GM21360 (cell line): Measurements from ENCODE around the gene CALCOCO2.
A peak's percentile ranks its signal among the peaks of the same experiment; 100 is the strongest.
"Not testable (repeated sequence)": the region's sequence is repeated elsewhere in the genome, so short reads cannot be mapped to it uniquely, and the experiment has no call there.

Experiments
- ATAC-seq: cut with Tn5 transposase; IDR thresholded peaks from one replicate; pipeline ENCODE4 v1.9.1; 2021; ENCODE audit warnings: mild to moderate bottlenecking, moderate library complexity; ENCODE audit not compliant: unreplicated experiment

CALCOCO2 gene

DNA sequence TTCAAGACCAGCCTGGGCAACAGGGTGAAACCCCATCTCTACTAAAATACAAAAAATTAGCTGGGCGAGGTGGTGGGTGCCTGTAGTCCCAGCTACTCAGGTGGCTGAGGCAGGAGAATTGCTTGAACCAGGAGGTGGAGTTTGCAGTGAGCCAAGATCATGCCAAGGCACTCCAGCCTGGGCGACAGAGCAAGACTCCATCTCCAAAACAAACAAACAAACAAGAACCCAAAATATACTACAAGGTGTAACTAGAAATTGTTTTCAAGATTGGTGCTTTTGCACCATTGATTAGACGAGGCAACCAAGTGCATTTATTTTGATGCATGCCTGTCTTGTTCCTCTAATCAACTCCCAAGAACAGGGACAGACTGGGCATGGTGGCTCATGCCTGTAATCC lies 41.6 kb downstream of the CALCOCO2 start:
- ATAC-seq: not testable (repeated sequence)

DNA sequence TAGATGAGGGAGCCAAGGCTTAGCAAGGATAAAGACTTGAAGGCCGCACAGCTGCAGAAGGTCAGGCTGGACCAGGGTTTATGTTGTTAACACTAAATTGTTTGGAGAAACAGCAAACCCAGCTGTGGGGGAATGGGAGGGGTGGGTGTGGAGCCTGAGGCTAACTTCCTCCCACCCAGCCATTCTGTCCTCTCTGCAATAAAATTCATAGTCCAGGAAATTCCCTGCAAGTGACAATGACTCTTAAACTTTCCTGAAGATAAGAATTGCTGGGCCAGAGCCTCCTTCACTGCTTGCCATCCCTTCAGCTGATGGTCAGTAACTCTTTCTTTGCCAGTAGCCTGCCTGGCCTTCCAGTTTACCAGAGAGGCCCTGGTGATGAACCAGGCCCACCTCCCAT lies 42.4 kb downstream of the CALCOCO2 start:
- no peak for ATAC-seq

DNA sequence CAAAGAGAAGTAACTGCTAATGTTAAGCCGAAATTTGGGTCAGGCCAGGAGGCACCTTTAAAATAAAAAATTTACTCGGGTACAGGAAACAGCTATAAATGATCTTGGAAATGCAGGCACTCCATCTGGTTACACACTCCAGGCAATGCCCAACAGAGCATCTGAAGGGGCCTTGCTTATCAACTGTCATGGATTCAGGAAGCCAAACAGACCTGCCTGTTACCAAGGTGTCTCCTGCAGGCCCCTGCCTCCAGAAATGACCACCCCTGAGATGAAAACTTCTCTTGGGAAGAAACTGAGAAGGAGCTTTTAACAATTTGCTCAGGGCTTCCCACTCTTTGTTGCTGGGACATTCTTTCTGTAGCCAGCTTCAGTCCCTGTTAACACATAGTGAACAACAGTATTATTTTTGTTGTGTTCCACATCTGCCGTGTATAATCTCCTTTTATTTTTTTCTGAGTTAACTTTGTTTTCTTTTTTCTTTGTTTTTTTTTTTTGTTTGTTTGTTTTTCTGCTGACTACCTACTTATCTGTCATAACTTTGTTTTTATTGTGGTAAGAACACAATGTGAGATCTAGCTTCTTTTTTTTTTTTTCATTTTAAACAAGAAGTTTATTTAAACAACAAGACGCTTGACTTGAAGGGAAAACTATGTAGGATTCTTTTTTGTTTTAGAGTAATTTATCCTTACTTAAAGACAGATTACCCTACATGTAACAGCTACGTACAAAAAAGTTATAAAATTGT lies 43.0 kb downstream of the CALCOCO2 start:
- ATAC-seq: no peak

- ATAC-seq: no peak
Observed at GRCh38 chr17:48878920-48879898, 48.4 kb downstream of the CALCOCO2 start.

DNA sequence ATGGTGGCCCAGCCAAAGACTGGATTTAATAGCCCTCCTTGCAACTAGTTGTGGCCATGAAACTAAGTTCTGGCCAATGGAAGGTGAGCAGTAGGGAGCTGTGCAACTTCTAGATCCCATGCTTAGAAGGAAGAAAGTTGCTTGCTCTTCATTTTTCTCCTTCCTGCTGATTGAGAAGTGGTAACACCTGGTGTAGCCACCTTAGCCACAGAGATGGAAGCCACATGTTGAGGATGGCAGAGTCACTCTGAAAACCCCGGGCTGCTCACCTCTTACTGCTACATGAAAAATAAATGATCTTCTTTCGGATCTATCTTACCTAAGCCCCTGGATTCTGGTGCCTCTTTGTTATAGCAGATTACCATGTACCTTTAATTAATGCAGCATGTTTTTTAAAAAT lies 51.4 kb downstream of the CALCOCO2 start:
- ATAC-seq: no peak

DNA sequence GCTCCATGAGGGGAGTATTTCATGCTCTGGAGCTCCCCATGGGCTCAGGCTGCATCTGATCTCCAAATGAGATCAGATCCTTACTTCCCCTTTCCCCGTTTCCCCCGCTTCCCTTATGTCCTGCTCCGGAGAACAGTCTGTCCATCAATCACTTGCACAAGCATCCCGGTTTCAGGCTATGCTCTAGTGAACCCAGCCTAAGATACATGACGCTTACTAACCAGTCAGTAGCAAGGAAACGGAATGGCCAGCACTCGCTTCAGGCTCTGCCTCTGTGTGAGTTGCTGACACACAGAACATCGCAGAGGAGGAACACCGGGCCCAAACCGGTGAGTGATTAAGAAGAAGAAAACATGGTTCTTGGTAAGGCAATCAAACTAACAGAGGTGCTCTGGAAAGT lies 52.3 kb downstream of the CALCOCO2 start:
- no peak for ATAC-seq

GRCh38 chr17:48890086-48890485 lies 59.3 kb downstream of the CALCOCO2 start:
- no peak for ATAC-seq

GRCh38 chr17:48892940-48893645 lies 62.3 kb downstream of the CALCOCO2 start:
- ATAC-seq: no peak

DNA sequence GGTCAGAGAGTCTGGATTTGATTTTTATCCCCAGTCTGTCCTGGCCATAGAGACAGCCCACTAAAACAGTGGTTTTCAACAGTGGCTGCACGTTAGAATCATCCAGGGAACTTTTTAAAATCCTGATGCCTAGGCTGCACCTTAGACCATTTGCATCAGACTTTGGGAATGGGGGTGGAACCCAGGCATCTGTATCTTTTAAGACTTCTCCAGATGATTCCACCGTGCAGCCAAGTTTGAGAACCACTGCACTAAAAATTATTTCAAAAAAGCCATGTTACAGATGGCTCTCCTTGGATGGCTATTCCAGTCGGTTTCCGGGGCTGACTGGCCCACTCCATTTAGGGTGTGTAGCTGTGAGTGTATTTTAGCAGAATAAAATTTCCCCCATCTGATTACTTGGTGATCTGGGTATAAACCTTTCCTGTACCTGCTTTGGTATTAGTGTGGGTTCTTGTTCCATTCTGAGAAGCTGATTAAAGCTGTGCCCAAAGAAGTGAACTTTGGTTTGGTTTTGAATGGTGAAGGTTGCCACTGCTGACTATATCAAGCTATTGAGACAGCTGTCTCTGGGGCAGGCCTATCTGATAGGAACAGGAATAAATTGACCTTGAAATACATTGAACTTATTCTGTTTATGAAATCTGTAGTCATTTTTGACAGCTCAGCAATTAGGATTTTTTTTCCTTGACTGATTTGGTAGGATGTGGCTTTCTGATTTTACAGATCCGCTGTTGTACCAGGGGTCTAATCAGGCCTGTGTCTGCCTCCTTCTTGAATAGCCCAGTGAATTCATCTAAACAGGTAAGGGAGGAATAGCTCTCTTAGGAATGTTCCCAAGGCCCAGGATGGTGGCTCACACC lies 63.0 kb downstream of the CALCOCO2 start:
- no peak for ATAC-seq

GRCh38 chr17:48894886-48895285 lies 64.1 kb downstream of the CALCOCO2 start:
- no peak for ATAC-seq

DNA sequence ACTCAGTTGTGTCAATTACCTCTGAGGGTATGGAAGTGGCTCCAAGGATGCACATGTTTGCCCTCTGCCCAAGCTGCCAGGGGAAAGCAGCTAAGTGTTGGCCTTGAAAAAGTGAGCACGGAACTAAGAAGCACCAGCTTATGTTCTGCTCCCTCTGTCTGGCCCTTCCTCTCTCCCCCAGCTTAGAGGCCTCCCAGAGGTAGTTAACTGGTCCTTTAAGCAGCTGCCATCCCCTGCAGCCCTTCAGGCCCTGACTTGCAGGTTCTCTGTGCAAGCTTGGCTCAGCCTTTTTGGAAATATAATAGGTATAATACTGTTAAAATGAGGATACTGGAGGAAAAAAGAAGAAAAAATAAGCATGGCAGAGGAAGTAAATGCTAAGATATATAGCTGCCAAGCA lies 70.4 kb downstream of the CALCOCO2 start:
- no peak for ATAC-seq

DNA sequence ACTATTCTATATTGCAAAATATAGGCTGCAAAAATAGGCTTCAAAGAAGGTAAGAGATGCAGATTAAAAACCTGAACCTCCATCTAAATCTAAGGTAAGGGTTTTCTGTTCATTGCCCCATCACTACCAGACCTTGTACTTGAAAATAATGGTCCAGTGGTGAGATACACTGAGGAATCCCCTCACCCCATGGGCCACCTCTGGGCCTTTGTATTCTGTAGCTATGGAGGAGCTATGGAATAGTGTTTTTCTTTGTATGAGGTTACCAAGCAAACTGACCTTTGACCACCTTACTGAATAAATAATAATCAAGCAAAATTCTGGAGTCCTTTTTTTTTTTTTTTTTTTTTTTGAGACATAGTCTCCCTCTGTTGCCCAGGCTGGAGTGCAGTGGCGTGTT lies 72.6 kb downstream of the CALCOCO2 start:
- ATAC-seq: no peak

DNA sequence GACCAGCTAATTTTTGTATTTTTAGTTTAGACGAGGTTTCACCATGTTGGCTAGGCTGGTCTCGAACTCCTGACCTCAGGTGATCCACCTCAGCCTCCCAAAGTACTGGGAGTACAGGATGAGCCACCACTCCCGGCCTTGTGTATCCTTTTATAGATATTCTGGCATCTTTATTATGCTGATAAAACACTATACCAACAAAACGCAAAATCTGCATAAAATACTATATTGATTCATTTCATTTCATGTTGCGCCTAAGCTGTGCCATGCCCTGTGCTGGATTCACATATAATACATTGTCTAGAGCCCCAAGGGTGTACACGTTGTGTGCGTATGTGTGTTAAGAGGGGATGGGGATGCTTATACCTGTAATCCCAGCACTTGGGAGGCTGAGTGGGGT lies 73.6 kb downstream of the CALCOCO2 start:
- ATAC-seq: no peak

DNA sequence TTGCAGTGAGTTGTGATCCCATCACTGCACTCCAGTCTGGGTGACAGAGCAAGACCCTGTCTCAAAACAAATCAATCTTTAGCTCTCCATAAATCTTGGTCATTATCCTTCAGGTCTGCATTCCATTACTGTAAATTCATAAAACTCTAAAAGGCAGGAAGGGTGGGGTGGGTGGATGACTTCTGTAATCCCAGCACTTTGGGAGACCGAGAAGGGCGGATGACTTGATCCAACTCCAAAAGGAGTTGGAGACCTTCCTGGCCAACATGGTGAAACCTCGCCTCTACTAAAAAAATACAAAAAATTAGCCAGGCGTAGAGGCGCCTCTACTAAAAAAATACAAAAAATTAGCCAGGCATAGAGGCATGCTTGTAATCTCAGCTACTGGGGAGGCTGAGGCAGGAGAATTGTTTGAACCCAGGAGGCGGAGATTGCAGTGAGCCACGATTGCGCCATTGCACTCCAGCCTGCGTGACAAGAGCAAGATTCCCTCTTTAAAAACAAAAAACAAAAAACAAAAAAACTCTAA lies 75.2 kb downstream of the CALCOCO2 start:
- ATAC-seq: no peak

GRCh38 chr17:48907713-48908046 lies 76.8 kb downstream of the CALCOCO2 start:
- no peak for ATAC-seq

- peak; percentile 77 for ATAC-seq
Observed at GRCh38 chr17:48908047-48908843, 77.4 kb downstream of the CALCOCO2 start, which contains the start of gene UBE2Z. UBE2Z (plus strand) TSS chr17:48908407; CDS start chr17:48908504, 97 bp downstream.

- peak; percentile 41 for ATAC-seq
Observed at GRCh38 chr17:48908853-48909394, 78.1 kb downstream of the CALCOCO2 start.

DNA sequence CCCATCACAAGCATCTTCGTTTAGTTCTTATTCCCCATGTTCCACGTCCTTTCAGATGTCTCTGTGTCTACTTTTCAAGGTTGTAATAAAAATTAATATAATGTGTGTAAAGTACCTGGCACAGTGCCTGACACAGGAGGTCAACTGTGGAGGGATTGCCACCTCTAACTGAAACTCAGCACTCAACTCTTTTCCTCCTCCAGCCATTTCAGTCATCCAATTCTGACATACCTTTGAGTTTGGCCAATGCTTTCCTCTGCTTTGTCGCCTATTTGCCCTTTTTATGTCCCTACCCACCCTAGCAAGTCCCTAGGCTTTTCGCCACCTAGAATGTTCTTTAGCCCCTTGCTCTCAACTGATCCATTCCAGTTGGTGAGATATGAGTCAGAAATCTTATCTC lies 78.9 kb downstream of the CALCOCO2 start:
- ATAC-seq: no peak

GRCh38 chr17:48910370-48910769 lies 79.5 kb downstream of the CALCOCO2 start:
- ATAC-seq: no peak
